Activated CD4-positive, alpha-beta T cell treated with anti-CD3 and anti-CD28 coated beads for 1 hour (primary cell): ENCODE measurements around the gene FEZ2.

ENCODE experiments used
- DNase-seq: peaks from one replicate; pipeline ENCODE4 v3.0.0-alpha.2; 2020

The FEZ2 gene

DNA sequence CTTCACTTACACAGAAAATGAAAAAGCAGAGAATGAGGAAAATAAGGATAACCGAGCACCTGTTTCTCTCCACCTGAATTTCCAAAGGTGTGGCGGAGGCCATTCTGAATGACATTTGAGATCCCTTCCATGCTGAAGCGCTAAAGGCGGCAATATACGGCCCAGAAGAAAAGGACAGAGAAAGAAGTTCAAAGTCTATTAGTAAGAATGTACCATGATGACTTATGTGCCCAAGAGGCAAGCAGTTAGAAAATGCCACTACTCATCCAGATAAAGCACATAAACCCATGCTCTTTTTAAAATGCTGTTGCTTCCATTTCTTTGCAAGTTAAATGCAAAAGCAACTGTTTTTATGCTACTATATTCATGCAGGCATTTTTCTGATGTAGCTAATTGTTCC is 37.2 kb downstream of the FEZ2 start:
- DNase-seq, result no peak

DNA sequence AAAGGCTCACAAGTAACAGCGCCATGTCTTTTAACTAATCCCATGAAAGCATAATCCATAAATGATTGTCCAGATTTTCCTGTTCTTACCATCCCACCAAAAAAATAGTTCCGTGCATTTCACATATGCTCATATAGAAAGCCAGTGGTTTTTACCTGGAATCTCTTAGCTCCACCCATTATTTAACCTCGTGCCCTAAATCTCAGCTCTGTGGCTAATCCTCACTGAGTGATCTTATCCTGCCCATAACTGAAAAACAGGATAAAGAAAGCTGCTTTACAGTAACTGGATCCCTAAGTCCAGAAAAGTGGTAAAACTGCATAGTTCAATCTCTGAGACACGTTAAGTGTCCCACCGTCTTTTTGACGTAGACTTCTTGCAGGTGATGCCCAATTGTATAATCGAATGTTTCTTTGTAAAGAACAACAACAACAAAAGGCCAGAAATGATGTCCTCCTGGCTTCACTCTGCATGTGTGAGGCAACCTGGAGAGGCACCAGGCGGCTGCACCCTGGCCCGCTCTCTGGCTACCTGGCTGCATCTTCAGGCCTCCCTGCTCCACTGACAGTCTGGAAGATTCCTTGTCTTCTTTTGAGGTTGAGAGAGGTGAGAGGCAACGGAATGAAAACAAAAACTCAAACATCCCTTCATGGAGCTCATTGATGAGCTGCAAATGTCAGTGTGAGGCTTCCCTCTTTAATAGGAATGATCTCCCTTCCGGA is 38.6 kb downstream of the FEZ2 start:
- no peak for DNase-seq

DNA sequence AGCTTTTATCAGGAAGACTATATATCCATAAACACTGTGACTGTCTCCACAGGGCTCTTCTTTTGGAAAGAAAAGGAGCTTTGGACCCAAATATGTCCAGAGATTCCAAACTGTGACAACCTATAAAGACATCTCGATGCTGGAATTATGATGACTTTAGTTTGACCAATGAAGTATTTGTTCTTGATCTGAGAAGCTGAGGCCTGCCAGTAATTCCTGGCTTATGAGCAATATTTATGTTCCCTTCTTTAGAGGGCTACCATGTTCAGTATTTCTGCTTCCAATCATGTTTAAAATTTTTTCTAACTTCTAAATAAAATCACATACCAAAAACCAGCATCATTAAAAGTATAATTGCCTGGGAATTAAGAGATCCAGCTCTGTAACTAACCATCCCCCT is 41.1 kb downstream of the FEZ2 start:
- DNase-seq, result no peak

DNA sequence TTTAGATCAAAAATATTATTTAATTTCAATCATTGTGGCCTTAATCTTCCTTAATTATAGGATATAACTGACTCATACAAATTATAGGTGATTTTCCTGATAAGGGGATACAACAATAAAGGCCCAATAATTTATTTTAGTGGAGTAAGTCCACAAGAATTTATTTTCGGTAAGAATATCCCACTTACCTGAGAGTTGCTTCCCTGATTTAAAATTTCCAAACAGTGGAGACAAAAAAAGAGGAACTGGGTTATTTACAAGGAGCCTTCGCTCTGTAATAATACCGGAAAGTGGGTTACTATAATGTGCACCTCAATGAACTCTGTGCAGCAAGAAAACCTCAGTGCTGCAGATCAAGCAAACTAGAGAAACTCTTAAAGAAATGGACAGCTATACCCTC is 42.2 kb downstream of the FEZ2 start:
- no peak for DNase-seq

DNA sequence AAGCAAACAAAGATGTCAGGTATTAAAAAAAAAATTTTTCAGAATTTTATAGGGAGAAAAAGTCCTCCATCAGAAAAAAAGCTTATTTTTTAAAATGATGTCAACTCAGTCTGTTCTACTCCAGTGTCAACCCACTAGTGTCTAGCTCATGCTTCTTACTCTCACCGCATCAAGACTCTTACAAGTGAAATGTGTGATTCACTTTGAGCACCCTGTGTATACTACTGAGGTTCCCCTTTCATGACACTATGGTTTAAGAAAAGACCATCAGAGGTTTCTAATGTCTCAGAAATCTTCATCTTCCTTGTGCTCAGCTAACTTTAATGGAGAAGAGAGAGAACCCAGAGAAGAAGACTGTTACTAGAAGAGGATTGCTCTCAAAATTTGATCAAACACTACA is 43.4 kb downstream of the FEZ2 start:
- no peak for DNase-seq

DNA sequence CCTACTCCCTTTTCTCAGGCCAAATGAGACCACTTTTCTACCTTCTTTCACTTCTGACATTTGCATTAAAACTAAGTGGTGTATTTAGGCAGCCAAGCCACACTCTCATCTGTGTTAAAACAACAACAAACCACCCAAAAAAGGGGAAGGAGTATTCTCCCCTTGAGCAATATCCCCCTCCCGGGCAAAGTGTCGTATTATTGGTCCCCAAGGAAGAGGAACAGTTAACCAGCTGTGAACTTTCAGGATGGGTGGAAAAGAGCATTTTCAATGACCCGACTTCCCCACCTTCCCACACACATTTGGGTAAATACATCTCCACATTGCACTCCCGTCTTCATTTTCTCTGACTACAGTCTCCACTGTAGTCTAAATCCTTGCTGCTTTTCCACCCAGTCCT is 44.3 kb downstream of the FEZ2 start:
- no peak for DNase-seq

DNA sequence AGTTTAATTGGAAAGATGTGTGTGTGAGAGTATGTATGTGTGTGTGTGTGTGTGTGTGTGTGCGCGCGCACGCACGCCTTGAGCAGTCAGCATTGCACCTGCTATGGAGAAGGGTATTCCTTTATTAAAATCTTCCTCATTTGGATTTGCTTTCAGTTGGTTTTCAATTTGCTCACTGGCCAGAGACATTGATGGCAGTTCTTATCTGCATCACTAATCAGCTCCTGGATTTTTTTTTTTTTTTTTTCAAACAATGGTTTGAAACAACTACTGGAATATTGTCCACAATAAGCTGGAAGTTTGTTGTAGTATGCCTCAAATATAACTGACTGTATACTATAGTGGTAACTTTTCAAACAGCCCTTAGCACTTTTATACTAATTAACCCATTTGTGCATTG is 48.0 kb downstream of the FEZ2 start:
- no peak for DNase-seq

DNA sequence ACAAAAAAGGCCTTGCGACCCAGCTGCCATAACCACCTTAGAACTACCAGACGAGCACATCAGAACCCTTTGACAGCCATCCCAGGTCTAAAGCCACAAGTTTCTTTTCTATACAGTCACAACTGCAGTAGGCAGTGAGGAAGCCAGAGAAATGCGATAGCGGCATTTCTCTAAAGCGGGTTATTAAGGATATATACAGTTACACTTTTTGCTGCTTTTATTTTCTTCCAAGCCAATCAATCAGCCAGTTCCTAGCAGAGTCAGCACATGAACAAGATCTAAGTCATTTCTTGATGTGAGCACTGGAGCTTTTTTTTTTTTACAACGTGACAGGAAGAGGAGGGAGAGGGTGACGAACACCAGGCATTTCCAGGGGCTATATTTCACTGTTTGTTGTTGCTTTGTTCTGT is 48.8 kb downstream of the FEZ2 start:
- no peak for DNase-seq

DNA sequence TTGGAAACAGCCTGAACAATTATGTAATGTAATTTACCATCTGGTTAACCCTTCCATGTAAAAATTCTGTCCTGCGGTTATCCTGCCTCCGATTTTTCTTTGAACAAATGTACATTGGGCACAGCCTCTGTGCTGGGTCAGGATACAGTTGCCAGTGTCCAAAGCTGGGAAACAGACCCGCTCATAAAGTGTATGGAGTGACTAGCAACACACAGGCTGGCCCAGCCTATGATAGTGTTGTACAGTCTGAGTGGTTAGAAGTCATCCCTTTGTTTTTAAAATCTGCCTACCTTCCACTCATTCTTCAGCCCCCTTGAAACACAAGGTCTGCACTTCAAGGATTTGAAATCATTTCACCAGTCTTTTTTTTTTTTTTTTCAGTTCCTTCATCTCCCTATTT is 50.1 kb downstream of the FEZ2 start:
- DNase-seq, result no peak

DNA sequence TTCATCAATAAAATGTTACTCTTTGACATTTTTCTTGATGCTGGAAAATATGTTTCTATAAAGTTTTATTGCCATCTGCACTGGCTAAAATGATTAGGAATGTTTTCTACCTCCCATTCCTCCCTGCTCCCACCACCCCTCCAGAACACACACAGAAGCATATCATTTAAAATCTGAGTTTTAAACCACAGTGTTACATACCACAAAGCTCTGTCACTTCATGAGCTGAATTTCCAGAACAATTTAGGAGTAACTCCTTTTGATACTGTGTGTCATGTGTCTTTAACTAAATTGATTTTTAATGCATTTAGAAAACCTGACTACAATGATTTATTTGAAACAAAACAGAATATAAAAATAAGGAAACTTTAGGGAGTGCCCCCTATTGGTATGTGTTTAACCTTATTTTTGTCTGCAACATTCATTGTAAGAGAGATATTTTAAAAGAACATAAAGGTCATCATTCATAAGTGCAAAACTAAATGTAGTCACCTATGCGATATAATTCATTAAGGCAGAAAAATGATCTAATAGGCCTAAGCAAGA is 52.0 kb downstream of the FEZ2 start:
- DNase-seq, result no peak

DNA sequence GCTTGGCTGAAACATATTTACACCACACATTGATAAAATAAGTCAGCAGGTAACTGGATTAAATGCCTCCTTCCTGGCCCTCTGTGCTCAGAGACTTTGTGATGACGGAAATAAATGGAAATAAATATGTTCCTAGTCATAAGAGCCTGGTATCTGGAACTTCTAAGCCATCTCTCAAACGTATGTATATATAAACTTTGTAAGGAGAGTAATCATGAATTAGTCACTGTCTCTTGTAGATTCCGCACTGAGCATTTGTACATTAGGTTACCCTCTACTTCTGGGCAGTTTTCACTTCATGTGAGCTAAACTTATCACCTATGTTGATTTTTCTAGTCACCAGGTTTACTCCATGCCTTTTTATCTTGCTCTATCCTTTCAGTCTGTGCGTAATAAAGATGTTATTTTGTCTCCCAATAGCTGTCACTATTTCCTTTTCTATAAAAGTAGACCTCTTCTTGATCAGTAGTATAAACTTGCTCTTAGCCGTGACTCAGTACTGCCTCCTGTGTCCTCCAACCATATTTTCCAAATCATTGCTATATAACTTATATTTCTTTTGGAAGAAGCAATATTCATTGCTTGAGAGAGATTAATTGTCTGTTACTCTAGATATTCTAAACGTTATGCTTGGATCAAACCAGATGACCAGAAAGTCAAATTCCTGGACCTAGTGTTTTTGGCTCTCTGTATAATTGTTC is 53.2 kb downstream of the FEZ2 start:
- DNase-seq, result no peak

DNA sequence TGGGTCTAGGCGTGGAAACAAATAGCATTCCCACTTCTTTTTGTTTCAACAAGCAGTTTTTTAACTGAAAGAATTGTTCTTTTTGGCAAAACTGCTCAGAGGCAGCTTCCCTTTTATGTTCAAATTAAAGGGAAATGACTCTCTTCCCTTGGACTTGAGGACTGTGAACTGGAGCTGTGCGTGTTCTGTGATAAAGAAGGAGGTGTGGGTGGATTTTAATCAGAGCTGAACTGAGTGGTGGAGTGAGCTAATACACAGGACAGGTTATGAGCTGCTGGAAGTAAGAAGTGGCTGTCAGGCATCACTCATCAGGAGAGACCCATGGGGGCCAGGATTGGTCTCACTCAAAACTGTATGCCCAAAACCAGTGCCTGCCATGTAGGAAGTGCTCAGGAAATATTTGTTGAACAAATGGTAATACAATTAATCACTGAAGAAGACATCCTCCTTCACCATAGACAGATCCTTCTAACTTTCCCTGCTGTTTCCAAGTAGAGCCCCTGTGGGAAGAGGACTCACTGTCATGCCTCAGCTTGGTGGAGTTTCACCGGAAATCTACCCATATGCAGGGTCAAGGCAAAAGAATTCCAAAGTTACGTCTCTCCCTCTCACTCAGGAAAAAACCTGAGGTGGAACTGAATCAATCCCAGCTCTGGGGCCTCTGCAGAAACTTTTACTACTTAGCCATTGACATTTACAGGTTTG is 55.9 kb downstream of the FEZ2 start:
- no peak for DNase-seq

DNA sequence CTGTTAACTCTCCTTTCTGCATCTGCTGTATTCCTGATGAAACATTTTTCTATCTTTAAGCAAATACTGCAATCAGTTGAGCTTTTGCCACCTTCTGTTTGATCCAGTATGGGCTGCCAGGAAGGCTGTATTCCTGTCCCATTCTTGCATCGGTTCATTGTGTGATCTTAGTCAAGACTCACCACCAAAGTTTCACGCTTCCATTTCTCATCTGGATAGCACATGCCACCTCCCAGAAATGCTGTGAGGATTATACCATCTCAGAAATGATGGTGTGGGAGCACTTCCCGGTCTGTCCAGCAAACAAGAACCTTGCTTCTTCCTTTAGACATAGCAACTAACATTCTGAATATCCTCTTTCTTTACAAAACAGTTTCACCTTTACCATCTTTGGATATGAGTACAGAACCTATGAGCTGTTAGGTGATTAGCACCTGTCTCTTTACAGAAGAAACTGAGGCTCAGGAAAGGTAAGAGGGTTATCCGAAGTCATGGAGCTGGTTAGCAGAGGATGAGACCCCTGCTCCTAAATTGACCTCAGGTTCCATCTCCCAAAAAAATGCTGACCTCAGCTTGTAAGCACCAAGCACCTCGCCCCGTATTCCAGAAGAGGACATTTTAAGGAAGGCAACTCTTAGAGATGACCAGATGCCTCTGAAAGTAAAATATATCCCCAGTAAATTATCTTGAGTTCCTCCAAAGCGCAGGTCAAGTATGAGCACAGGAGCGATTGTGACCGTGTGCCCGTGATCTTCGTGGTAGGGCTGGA is 56.8 kb downstream of the FEZ2 start:
- DNase-seq, result no peak

DNA sequence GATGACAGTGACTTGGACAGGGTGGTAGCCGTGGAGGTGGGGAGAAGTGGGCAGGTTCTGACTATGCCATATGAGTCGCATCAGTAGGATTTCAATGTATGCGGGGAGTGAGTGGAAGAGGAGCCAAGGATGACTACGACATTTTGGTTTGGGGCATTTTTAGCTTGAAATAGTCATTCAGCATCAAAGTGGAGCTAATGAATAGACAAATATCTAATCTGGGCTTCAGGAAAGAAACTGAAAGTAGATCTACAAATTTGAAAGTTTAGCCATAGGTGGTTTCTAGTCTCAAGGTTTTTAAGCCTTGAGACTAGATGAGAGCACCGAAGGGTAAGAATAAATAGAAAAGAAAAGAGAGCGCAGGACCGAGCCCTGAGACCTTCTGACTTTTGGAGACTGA is 58.3 kb downstream of the FEZ2 start:
- DNase-seq, result no peak

DNA sequence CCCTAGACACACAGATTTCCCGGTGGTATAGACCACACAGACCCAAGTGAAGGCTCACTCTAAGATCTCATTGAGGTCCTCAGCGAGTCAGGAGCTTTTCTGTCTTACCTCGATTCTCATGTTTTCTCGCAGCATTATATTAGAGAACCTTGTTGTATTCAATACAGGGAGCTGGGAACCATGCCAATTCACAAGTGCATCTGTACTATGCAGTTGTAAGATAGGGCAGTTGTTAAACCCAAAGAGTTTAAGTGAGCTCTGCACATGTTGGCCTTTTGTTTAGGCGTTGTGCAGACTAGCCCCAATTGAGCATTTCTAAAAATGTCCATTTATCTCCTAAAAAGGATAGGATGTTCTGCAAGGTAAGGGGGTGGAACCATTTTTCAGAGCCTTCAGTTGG is 59.6 kb downstream of the FEZ2 start:
- no peak for DNase-seq

DNA sequence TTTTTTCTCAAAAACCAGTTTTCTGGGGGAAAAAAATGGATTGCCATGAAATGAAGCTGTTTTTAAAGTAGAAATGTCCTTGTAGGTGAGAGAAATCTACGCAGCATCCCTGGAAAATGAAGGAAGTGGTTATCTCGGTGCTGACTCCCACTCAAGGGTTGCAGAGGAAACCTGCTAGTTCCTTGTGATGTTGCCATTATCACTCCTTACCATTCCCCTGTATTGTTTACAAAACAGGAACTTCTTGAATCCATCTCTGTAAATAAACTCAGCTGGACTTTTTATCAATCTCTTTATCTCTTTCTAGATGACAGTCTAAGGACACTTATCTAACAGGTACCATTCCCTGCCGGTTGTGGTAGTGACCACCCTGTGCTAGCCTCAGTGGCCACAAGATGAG is 61.2 kb downstream of the FEZ2 start:
- DNase-seq, result no peak

DNA sequence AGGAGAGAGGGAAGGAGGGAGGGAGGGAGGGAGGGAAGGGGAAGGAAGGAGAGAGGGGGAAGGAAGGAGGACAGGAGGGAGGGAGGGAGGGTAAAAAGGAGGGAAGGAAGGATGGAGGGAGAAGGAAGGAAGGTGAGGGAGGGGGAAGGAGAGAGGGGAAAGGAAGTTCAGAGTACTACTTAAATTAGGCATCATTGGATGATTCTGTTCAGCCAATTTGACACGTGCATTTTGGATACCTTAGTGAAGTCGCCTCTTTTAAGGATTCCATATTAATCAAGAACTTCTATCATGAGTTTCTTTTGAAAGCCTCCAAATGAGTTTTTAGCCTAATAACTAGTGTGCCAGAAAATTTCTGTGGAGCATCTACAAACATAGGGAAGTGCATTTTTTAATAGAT is 62.9 kb downstream of the FEZ2 start:
- no peak for DNase-seq

DNA sequence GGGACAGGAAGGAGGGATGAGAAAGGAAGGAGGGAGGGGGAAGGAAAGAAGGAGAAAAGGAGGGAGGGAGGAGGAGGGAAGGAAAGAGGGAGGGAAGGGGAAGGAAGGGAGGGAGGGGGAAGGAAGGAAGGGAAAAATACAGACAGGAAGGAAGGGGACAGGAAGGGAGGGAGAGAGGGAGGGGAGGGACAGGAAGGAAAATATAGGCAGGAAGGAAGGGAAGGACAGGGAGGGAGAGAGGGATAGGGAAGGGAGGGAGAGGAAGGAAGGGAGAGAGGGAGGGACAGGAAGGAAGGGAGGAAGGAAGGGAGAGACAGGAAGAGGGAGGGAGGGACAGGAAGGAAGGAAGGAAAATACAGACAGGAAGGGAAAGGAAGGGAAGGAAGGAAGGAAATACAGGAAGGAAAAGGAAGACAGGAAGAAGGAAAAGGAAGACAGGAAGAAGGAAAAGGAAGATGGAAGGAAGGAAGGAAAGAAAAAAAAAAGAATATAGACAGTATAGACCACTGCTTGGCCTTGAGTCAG is 63.6 kb downstream of the FEZ2 start:
- DNase-seq, result no peak

DNA sequence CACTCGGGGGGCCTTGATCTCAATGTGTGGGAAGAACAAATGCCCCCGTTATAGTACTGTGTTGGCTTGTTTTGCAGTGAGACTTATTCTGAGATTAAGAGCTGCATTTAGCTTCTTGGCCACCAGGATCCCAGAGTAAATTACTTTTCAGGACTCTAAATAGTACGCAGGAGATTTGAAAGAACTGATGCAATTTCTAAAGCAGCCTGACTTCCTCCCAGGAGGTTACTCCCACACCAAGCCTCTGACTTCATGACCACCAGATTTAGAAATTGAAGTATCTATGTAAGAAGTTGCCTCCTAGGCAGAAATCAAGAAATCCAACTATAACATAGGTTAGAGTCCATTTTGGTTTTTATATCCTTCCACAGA is 67.0 kb downstream of the FEZ2 start:
- no peak for DNase-seq

DNA sequence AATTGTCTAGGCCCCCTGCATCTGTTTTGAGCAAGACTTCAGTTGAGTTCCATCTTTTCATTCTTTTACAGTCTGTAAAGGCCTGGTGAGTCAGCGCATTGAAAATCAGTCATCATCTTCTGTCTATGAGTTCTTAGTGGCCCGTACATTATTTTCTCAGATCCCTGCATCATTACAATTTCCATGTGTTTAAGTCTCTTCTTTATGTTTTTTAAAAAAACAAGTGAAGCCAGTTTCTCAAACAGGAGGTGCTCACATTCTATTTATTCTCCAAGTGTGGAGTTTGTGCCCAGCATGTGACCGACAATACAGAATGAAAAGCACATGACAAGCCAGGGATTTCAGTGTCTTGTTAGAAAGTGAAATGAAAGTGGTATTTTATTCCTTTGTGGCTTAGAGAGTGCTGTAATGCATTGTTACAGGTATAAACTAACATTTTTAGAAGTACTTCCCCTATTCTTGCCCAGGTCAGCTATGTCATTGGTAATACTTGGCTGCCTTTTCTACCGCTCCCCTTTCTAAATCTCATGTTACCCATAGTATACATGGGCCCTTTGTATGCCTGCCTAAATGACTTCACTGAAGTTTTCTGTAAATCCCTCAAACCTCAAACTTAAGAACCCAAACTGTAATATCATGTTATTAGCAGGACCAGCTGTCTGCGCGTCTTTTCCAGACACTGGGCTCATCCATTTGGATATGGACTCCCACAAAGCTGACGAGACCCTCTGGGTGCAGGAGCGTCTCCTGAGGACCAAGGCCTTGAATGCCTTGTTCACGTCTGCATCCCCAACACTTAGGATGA is 67.6 kb downstream of the FEZ2 start:
- no peak for DNase-seq

DNA sequence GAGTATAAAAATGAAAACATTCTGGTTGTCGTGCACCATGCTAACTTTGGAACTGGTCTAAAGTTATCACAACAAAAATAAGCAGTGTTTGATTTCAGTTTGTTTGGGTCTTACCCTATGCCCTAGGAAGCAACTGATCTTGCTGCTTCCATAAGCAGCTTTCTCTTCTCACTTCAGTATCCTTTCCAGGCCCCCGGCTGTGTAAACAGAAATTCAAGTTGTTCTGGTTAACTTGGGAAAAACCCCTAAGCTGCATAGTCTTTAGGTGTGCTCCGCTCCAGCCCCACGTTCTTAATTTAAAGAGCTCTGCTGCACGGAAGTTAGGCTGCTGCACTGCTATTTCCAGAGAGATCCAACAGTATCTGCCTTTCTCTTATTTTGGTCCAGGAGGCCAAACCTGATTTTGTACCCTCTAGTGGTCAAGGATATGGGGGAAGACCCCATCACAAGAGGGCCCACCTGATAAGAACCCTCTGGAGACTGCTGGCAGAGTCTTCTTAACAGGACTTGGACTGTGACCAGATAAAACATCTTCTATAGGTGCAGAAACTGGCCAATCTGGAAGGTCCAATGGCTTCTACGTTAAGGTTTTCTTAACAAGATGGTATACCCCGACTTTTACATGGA is 69.1 kb downstream of the FEZ2 start:
- no peak for DNase-seq

DNA sequence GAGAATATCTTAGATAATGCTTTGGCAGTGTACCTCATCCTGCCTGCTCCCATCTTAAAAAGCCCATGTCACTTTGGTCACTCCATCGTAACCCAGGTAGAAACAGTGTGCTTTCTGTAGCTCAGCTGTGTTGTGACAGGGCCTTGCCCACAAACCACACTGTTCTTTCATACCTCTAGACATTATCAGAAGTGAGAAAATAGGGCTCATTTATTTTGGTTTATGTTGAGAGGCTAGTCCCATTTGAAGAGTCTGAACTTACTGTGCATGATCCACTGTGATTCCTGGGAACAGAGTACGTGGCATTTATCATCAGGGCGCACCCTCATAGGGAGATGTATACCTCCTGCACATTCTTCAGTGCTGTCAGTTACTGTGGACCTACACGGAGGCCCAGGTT is 69.7 kb downstream of the FEZ2 start:
- no peak for DNase-seq
